GM15510 (cell line): ENCODE data around the gene A2M.

Experiments used
- POLR2A ChIP-seq: IDR thresholded peaks from 3 replicates; pipeline ENCODE4 v1.6.1; 2011; ENCODE audit warnings: borderline replicate concordance; ENCODE audit not compliant: insufficient read length; ENCODE audit errors: extremely low read depth

A2M gene

DNA sequence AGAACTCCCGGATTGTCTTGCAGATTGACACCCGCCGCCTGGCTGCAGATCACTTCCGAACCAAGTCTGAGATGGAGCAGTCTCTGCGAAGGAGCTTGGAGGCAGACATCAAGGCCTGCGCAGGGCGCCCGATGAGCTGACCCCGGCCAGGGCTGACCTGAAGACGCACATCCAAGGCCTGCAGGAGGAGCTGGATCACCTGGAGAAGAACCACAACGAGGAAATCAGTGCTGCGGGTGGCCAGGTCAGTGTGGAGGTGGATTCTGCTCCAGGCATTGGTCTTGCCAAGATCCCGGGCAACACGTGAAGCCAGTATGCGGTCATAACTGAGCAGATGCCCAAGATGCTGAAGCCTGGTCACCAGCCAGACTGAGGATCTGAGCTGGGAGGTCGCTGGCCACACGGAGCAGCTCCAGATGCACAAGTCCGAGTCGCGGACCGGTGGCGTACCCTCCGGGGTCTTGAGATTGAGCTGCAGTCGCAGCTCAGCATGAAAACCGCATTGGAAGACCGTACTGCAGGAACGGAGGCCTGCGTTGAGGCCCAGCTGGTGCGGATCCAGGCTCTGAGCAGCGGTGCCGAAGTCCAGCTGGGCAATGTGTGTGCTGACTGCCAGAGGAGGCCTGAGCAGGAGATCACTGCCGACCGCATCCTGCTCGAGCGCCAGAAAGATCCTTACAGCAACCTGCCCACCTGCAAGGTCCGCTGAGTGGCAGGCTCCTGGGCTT lies 12.4 kb upstream of the A2M start:
- TF ChIP-seq POLR2A = no peak

GRCh38 chr12:9127484-9127883 lies 11.8 kb upstream of the A2M start:
- no peak for TF ChIP-seq POLR2A

- no peak for TF ChIP-seq POLR2A
Measured at GRCh38 chr12:9124383-9125031, 8.8 kb upstream of the A2M start.

GRCh38 chr12:9123781-9124382 lies 8.2 kb upstream of the A2M start:
- TF ChIP-seq POLR2A = no peak

DNA sequence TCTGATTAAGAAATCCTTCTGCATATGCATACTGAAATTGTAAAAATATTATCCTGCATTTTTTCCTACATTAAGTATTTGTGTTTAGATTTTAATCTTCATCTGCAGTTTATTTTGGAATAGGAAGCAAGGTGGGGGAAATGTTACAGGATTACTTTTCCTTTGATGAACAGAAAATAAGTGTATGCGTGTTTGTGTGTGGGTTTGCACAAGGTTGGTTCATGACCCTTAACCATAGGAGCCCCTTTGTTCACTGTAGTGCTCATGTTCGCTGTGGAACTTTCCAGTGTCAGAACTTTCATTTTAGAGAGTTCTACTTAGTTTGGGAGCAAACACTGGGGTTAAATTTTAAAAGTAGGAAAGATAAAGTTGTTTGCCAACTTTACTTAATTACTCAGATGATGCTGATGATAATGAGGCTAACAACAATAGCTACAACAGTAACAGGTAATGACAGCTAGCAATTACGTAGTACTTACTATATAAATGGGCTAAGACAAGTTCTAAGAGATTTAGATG lies 6.4 kb upstream of the A2M start:
- no peak for TF ChIP-seq POLR2A

GRCh38 chr12:9120487-9121184 lies 4.9 kb upstream of the A2M start:
- TF ChIP-seq POLR2A = no peak

- TF ChIP-seq POLR2A = no peak
Measured at GRCh38 chr12:9118158-9118557, 2.4 kb upstream of the A2M start.

- TF ChIP-seq POLR2A = no peak
Measured at GRCh38 chr12:9114946-9115345, 773 bp downstream of the A2M start.

DNA sequence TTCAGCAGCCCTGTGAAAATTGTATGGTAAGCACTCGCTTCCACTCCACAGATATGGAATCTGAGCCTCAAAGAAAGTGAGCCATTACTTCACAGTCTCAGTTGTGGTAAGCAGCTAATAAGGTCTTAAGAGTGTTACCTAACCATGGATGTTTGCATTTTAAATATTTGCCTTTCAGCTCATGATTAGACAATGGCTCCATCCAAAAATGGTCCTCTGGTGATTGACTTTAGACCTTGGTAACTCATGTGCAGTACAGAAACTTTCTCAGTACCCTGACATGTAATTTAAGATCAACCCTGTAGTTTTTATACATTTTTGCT lies 1.8 kb downstream of the A2M start:
- TF ChIP-seq POLR2A = no peak

- TF ChIP-seq POLR2A = no peak
Measured at GRCh38 chr12:9113296-9113986, 2.3 kb downstream of the A2M start.

DNA sequence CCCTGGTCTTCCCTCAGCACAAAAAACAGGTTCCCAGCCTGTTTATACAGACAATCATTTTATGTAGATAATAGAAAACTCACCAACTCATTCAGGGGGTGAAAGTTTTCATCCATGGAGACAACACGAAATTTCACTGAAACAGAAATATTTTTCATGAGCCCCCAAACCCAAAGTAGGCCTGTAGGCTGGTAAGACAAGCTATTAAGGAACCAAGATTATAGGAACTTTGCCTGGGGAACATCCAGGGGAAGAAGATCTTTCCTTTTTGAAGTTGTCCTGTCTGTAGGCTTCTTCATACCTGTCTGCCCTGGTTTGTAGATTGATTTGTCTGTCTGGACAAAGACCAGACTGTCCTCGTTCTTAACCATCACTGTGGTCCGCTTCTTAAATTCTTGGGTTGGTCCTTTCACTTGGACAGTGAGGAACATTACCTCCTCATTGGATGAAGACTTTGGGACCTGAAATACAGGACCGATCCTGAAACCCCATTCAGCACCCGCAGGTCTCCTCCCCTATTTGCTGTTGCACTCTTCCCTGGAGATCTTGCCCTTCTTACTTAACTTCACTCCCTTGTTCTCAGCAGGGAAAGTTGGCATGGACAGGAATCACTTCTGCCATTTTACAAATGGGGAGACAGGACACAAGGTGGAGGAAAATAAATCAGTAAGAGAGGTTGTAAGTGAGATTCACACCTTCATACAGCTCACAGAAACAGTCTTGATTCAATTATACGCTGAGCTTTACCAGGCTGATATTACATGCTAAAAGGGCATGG lies 3.5 kb downstream of the A2M start:
- TF ChIP-seq POLR2A = no peak

DNA sequence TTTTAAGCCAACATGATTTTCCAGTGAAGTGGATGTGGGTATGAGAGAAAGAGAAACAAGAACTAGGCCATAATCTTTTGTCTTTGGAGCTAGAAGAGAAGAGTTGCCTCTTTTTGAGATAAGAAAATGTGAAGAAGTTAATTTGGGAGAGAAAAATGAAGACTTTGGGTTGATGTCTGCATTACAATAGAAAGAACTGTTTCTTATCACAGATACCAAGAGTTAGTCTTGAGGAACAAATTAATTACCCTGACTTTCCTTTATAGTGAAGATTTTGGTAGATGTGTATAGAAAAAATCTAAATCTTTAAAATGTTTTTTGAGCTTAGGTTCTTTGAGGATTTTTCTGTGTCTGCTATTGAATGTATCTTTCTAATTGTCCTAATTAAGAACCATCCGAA lies 4.2 kb downstream of the A2M start:
- TF ChIP-seq POLR2A = no peak

DNA sequence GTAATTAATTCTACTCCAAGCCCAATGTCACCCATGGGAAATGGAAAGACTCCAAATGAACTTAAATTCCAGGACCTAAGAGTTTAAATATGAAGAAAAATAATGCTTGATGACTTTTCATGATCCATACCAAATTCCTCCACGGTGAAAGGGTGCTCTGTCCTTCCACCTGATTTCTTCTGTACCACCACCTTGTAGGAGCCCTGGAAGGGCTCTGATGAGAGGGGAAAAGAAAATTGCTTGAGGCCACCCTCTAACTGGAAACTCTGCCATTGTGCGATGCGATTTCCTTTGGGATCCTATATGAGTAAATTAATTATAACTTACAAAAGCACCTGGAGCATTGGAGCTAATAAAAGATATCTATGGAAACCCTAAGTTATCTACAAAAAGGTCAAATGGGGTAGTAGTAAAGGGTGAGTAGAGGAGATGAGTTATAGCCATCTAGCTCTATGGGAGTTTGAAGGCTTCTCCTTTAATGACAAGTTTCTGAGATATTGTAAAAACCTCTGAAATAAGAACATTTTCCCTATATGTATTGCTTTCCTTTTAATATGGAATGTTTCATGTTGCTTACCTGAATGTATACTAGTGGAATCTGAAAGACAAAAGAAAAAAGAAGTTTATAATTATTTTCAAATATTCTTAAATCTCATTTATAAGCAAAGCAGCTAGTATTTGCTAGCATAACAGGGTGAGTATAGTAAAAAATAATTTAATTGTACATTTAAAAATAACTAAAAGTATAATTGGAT lies 5.8 kb downstream of the A2M start:
- no peak for TF ChIP-seq POLR2A
